Measurements from ENCODE around the gene PTPRK.

PTPRK gene

DNA sequence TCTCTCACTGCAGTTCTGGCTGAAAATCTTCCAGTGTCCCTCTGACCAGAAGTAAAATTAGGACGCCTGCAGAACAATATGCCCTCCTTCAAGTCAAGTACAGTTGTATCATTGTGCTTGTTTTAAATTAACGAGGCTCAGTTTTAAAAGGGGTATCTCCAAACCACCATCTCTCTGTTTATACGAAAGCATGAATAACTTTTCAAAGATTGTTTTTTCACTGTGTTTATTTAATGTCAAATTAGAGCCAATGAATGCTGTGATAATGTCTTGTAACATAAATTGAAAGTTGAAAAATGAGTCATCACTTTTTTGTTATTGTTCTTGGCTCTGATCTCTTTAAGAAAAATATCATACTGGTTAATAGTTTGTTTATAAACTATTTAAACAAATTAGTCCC lies 388.8 kb downstream of the PTPRK start:
- DNase-seq (ENCODE audit: low spot score) = no peak

DNA sequence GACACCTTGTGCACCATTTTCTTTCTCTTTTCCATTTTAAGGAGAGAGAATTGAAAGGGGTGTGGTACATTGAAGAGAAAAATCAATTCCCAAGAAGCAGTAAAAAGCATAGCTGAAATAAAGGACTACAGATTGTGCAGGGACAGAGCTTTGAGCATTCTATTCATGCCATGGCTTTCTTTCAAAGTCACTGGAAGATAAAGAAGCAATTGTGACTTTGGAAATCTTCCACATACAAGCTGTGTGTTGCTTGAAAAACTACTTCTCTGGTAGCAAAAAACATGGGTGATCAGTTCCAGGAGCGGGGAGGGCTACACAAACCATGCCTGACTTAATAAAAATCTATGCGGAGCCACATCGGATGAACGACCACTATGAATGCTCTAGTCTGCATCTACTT lies 389.4 kb downstream of the PTPRK start:
- DNase-seq (ENCODE audit: low spot score) = no peak

DNA sequence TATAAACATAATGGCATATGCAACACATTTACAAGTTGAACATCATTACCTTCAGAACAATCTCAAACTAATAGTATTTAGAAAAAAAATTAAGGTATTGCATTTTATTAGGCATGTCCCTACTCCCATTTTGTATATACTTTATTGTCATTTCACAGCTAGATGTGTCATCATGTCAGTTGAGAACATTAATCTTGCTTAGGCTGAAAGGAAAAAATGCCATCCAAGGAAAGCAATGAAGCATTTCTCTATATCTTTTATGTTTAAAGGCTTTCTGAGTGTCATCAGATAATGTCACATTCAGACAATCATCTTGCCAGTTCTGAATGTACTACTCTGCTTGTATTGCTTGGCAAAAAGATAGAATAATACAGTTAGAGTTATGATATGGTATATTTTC lies 390.7 kb downstream of the PTPRK start:
- no peak for DNase-seq (ENCODE audit: low spot score)

DNA sequence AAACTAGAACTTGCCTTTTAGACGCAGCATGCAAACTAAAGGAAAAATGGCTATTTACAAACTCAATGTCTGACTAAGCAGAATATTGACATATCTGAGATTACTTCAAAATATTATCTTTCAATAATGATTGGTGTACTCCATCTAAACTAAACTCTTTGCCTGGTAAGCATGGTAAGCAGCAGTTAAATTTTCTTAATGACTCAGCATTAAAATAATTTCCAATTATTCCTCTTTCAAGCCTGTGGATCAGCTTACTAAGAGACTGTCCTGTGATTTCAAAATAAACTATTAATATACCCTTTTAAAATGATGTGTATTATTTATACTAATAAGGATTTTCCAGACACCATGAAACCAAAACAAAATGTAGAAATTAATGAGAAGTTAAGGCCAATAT lies 392.7 kb downstream of the PTPRK start:
- DNase-seq (ENCODE audit: low spot score) = no peak

DNA sequence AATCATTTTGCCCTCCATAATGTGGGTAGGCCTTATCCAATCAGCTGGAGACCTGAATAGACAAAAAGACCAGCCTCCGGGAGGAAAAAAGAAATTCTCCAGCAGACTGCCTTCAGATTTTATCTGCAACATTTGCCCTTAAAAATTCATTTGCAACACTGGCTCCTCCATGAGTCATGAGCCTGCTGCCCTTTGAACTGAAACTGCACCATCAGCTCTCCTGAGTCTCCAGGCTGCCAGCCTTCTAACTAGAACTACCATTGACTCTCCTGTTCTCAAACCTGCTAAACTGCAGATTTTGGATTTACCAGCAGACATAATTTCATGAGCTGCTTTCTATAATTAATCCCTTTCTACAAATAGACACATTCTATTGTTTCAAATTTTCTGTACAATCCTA lies 395.7 kb downstream of the PTPRK start:
- no peak for DNase-seq (ENCODE audit: low spot score)

DNA sequence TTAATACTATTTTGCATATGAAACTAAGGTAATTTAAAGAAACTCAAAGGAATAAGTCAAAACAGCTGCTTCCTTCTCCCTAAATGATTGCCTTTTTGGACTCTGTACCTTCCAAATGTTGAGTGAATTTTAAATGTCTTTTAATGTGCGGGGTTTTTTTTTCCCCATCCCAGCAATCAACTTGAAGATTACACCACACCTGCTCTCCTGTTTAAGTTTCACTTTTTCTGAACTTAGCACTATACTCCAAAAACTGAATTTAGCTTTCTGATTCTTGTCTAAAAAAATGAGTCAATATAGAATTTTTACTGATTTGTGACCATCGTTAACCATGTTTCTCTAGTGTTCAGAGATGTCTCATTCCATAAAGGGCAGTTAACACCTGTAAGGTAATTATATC lies 398.8 kb downstream of the PTPRK start:
- no peak for DNase-seq (ENCODE audit: low spot score)

DNA sequence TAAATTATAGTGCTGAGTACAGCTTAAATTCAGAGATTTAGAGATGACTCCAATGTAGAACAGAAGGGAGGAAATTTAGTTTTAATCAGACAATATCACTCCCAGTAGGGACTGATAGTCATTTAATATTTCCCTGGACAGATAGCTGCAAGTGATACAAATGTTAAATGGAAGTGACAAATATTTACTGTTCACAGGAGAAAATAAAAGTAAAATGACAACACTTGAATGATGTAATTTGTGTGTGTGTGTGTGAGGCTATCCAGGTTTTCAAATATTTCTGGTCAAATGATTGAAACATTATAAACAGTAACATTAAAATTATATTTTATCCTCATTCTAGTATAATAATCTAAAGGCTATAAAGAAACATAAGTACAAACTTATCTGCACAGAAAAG lies 399.2 kb downstream of the PTPRK start:
- no peak for DNase-seq (ENCODE audit: low spot score)

DNA sequence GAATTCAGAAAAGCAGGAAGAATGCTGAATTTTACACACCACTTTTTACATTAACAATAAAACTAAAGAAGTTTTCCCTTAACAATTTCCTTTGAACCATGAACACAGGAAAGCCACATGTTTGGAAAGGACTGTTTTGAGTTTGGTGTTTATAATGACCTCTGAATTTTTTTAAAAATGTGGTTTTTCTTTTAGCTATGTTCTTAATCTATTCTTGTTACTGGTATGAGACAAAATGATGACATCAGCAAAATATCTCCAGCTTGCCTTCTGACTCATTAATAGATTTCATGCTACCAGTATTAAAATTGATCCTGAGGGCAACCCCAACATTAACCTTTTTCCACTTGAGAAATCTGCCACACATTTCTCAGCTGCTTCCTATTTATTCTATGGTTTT lies 402.0 kb downstream of the PTPRK start:
- DNase-seq (ENCODE audit: low spot score) = no peak

DNA sequence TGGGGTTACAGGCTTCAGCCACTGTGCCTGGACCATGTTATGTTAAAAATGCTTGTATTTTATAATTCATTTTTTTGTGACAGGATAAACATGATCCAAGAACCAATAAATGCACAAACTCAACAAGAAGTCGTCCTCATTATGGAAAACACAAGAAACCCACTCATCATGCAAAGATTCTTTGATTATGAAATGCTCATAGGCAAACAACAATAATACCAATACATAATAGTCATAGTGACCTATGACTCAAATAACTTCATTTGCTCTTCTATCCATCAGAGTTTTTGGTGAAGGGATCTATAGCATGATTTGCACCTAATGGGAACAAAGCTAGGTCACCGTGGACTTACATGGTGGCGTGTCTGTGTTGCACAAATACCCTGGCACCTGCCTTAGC lies 402.5 kb downstream of the PTPRK start:
- DNase-seq (ENCODE audit: low spot score) = no peak

DNA sequence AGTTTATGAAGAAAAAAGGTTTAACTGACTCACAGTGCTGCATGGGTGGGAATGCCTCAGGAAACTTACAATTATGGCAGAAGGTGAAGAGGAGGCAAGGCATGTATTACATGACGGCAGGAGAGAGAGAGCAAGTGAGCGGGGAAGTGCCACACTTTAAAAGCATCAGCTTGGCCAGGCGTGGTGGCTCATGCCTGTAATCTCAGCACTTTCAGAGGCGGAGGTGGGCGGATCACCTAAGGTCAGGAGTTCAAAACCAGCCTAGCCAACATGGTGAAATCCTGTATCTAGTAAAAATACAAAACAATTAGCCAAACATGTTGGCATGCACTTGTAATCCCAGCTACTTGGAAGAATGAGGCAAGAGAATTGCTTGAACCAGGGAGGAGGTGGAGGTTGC lies 406.2 kb downstream of the PTPRK start:
- DNase-seq (ENCODE audit: low spot score) = no peak

DNA sequence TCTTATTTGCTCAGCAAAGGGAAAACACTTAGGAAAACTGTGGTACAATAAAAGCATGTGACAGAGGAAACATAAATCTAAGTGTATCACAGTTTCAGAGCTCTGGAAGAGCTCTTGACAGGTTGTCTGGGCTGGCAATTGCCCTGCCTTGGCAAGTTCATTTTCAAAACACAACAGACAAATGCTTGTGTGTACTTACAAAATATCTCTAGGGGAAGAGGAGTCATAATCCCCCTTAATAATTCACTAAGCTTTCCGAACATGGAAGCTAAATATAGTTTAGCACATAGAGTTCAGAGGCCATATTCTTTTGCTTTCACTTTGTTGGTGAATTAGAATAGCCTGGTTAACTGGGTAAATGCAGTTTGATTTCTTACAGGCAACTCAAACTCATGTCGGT lies 407.9 kb downstream of the PTPRK start:
- DNase-seq (ENCODE audit: low spot score) = no peak

DNA sequence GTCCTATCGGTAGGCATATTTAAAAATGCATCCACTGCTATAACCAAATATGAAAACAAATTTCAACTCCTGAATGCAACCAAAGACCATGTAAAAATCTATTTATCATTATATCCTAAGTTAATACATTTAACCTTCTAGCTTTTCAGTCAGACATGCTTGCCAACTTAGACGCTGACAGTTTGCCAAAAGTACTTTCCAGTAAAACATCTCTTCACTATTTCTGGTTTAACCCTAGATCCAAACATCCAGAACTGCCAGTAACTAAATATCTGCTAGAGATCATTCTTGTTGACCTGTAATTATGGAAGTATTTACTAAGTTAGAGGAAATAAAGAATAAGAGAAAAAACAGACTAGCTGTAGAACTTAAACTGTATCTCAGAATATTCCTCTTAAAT lies 409.3 kb downstream of the PTPRK start:
- no peak for DNase-seq (ENCODE audit: low spot score)

DNA sequence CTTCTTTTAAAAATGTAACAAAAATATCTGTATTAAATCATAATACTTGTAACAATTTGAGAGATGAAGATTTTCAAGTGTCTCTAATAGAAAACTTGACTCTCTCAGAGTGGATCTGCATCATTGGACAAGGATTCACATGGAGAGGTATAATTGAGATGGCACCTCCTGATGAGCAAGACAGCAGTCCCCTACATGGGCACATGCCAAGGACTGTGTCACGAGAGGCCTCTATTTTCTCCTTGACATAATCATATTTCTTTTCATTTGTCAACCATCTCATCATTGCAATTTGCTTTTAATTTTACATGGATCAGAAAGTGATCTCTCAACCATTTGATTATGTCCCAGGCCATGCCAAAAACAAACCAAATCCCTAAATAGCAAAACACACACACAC lies 412.7 kb downstream of the PTPRK start:
- no peak for DNase-seq (ENCODE audit: low spot score)

DNA sequence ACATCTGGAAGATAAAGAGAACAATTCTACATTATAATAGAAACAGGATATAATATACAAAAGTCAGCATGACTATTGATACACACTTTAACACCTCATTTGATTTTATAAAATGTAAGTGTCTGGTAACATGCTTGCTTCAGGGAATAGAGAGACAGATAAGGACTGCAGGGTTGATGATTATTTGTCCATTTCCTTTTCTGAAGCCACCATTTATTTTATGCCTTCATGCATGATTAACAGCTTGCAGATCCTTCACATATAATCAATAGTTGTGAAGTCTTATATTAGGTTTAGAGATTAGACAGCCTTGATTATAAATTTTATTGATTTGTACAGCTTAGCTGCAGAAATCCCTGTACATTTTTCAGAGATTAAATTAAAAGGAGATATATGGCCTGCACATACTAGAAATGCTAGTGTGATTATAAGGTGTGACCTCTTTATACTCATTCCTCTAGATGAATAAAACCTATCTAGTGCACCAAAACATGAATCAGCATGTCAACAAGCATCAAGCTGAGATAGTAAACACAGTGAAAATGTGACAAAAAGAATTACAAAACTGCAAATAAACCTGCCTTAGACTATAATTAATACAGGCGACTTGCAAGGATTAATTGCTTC lies 420.7 kb downstream of the PTPRK start:
- DNase-seq (ENCODE audit: low spot score) = no peak

DNA sequence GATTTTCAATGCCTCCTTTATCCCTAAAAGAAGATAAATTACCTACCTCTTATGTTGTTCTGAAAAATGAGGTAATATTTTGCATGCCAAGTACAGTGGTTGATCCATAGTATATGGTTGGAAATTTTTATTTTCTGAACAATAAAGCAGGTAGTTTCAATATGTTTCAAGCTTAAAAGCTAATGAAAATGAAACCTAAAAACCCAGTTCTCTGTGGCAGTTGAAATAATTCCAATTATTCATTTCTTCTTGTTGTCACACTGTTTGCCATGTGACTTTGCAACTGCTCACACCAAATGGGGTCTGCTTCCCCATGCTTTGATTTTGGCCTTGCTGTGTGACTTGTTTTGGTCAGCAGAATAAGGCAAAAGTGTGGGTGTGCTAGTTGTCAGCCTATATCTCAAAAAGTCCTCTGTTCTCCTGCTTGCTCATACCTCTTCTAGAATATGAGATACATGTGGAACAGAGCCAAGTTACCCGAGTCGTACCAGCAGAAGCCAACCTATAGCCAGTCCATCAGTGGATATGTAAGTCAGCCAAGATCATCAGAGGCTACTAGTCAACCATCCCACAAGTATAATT lies 422.3 kb downstream of the PTPRK start:
- no peak for DNase-seq (ENCODE audit: low spot score)

DNA sequence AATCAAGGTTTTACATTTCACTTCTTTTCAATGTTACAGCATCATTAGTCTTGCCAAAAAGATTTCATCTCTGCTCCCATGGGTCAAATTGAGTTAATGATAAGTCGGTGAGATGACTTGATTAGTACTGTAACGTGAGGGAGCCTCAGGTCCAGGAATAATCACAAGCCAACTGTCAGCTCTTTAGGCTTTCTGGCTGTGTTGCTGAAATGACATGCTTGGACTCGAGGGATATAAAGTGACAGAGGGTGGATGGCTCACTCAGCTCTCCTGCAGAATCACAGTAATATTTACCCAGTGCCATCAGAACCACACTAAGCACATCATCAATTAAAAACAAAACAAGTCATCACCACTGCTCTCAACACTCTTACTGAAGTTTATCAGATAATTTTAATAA lies 423.4 kb downstream of the PTPRK start:
- no peak for DNase-seq (ENCODE audit: low spot score)

DNA sequence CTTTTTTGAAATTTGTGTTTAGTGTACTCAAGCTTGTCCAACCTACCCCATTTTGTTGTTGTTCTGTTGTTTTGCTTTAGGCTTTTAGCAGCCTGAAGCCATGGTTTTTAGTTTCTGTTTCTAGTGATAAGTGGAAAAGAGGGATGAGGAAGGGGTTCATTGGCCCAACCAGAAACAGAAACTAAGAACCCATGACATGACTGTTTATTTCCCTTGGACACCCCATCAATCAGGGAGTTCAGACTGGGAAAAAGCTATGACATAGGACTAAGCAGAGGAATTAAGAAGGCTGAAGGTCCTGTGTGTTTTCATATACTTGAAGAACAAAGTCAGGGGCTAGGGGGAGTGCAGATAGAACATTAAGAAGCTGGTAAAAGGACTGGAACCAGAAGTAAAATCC lies 425.0 kb downstream of the PTPRK start:
- DNase-seq (ENCODE audit: low spot score) = no peak

DNA sequence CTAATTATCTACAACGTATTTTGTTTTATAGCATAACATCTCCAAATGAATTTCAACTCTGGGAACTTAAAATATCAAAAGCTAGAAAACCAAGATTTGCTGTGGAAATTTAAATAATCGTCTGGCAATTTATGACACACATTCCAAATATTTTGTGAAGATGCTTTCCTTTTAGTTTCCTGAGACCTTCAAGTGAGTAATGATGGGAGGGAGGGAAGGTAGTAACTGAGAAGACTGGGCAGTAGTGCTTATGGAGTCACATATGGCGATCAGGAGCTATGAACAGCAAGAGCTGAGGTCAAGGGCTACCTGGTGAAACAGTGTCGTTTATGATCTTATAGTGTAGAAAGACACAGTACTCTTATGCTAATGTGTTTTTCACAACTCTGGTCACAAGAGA lies 441.4 kb downstream of the PTPRK start:
- DNase-seq (ENCODE audit: low spot score) = no peak

DNA sequence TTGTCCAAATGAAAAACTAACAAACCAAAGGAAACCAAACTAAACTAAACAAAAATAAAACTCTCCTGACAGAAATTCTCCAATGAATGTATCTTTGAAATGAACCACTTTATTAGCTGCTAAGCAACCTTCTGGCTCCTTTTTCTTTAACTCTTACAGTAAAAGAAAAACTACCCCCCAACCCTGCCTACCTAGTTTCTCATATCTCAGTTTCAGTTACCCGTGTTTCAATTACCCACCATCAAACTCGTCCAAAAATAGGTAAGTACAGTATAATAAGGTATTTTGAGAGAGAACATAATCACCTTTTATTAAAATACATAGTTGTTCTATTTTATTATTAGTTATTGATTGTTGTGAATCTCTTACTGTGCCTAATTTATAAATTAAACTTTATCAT lies 442.1 kb downstream of the PTPRK start:
- DNase-seq (ENCODE audit: low spot score) = no peak

DNA sequence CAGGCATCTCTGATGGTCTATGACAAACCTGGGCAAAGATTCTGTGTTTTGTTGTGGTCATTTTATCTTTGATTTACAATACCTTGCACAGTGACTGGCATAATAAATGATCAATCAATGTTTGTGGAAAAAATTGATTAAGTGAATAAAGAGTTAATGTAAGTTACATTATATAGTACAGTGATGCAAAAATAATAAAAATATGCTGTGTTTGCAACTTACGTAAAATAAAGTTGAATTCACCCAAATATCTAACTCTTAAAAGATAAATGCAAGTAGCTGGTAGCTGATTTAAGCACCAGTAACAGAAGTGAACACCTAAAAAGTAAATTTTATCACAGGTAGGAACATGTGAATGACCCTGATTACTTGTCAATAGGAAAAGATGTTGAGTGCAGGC lies 443.6 kb downstream of the PTPRK start:
- DNase-seq (ENCODE audit: low spot score) = no peak

DNA sequence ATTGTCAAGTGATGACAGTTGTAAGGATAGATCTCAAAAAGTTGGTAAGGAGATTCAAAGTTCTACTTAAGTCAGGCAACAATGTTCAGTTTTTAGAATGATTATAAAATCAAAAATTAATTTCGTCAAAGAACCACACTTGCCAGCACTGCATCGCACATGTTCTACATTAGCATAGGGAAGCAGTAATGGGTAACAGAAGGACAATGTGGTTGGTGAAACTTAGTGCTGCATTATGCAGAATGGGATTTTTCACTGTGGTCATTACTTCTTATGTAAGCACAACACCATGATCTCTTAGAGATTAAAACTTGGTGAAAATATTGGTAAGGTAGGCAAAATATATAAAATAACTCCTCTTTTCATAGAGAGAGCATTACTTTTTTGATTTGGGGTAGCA lies 445.8 kb downstream of the PTPRK start:
- DNase-seq (ENCODE audit: low spot score) = no peak

DNA sequence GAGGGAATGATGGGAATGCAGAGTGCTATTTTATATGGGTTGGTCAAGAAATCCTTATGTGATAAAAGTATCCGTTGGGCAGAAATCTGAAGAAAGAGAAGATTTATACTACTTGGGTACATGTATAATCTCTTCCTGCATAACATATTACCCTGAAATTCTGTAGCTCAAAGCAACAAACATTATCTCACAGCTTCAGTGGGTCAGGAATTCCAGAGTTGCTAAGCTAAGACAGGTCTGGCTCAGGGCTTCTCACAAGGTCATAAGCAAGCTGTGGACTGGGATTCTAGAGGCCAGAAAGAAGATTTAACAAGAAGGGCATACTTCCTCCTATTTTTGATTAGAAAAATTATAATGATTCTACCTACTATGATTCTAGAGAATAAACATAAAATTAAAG lies 447.0 kb downstream of the PTPRK start:
- no peak for DNase-seq (ENCODE audit: low spot score)

DNA sequence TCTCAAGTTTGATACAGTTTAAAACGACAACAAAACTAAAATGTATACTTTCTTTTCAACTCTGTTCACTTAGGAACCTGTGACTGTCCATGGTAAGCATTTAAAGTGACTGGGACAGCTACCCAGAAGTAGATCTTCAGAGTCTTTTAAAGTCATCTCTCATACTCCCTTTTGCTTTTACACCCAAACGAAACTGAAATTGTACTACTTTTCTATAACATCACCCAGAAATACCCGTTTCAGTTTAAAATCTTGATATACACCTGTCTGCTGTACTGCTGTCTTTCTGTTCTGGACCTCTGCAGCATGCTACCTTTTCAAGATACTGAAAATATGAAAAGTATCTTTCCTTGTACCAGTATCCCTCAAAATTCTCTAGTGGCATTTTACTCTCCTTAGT lies 449.2 kb downstream of the PTPRK start:
- DNase-seq (ENCODE audit: low spot score) = no peak

DNA sequence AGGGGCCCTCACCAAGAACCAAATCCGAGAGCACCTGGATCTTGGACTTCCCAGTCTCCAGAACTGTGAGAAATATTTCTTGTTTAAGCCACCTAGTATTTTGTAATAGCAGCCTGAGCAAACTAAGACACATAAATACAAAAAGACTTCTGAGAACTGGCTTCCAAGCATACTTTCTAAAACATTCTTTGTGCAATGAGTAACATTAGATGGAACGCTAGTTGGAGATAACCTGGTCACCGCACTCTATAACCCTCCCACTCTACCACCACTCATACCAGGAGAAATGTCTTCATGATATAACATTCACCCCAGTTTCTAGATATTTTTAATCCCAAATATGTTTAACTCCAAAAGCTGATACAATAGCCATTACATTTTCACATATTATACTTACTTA lies 450.0 kb downstream of the PTPRK start:
- DNase-seq (ENCODE audit: low spot score) = no peak

DNA sequence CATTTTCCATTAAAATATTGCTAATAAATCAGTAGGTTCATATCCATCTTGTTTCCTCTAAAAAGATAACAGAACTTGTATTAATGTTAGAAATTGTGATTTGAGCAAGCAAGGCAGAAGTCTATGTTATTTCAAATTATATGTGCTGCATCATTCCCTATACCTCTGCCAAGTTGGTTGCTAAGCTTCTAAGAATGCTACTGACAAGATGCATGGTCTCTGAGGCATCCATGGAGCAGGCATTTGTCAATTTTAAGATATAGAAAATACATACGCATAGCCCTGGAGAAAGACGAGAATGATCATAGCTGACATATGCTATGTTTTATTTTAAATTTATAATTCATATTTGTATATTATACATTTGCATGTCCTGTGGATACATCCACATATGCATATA lies 451.2 kb downstream of the PTPRK start:
- no peak for DNase-seq (ENCODE audit: low spot score)

All from hematopoietic multipotent progenitor cell treated with erythropoietin and hydrocortisone succinate and interleukin-3 and kit ligand, for 15 days (in vitro differentiated cells).